Activated B cell treated with CpG ODN at 0.5 μM for 24 hours (primary cell): ENCODE measurements around the gene TSPAN9. TPM values are rescaled to one million over a fixed set of nuclear protein-coding genes. Genes with fewer than 3 reads are reported as not detected.

Experiments
- ATAC-seq: fragments of 200-7000 bp; cut with Tn5 transposase; one replicate; pipeline ENCODE4 v1.10.0; 2021; ENCODE audit warnings: low read depth, mild to moderate bottlenecking, moderate library complexity
- CTCF ChIA-PET: fragments of 350-600 bp; sonication (Branson Sonifier 250); formaldehyde crosslinking; loops from one replicate; lab custom pipeline; 2021; ENCODE audit warnings: antibody characterized with exemption; lab: Charles Lee
- POLR2A ChIA-PET: fragments of 350-600 bp; sonication (Branson Sonifier 250); formaldehyde crosslinking; loops from one replicate; lab custom pipeline; 2021; ENCODE audit warnings: antibody characterized with exemption; lab: Charles Lee
- DNase-seq: peaks from one replicate; pipeline ENCODE4 v3.0.0; 2022
- H3K27ac Mint-ChIP-seq: one replicate; pipeline ENCODE4 v1.8.0; 2020; ENCODE audit warnings: mixed read lengths
- H3K27me3 Mint-ChIP-seq: one replicate; pipeline ENCODE4 v1.8.0; 2021; ENCODE audit warnings: mixed read lengths
- H3K36me3 Mint-ChIP-seq: one replicate; pipeline ENCODE4 v1.8.0; 2021; ENCODE audit warnings: low read depth, mixed read lengths
- H3K4me1 Mint-ChIP-seq: one replicate; pipeline ENCODE4 v1.8.0; 2021; ENCODE audit warnings: mixed read lengths
- H3K4me3 Mint-ChIP-seq: one replicate; pipeline ENCODE4 v1.8.0; 2020; ENCODE audit warnings: mild to moderate bottlenecking, mixed read lengths
- H3K9me3 Mint-ChIP-seq: one replicate; pipeline ENCODE4 v1.8.0; 2020; ENCODE audit warnings: mixed read lengths
- intact Hi-C: fragments of 100-400 bp; cut with micrococcal nuclease; formaldehyde crosslinking; loops from one replicate; pipeline ENCODE4 v1.15.1; 2024
- total RNA-seq: library from RNA; stranded (reverse); gene quantifications from 2 replicates; pipeline ENCODE4 v1.2.3, GENCODE V29; 2022
- TF ChIP-seq, protein P1 (sequence below): fragments of 200-600 bp; IDR thresholded peaks from one replicate; pipeline ENCODE4 v1.8.0; 2022; ENCODE audit warnings: antibody characterized with exemption, mild to moderate bottlenecking

TSPAN9 gene
- total RNA-seq, 1 donor from 2014 or later = 0.20 TPM

DNA sequence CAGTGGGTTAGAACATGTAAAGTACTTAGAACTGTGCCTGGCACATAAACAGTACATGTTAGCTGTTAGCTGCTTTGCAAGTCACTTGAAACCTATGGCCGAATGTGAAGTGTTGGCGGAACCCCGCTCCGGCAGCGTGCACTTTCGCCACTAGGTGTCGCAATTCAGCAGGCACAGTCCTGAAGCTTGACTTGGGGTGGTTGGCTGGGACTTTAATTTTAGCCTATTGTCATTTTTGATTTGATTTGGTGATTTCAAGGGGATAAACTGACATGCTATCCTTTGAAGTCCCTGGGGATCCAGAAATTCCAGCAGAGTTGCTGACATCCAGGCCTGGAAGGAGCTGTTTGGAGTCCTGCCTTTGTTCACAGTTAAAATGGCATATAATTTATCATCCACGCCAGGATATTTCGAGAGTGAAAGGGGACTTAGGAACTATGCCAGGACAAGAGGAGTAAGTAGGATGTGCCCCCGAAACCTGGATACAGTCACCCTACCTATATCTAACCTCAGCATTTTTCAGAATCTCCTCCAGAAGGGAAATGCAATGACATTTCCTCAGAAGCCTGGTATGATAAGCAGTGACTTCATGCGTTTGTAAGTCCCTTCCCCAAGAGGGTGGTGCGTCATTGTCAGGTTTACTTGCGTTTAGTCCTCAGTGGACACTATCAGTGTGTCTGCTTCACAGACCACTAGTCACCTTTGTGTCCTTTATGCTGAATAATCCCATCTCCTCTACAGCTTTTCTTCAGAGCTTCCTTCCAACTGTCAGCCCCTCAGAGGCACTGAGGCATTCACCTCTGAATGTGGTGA, 3.5 kb upstream of the TSPAN9 start:
- H3K27me3 Mint-ChIP-seq = peaks cover 16% of the 10 kb centered on the region
- ChIA-PET POLR2A (no interaction called here), CTCF (interaction anchor here (0.8 to 2.2 kb wide), 12 partner anchors 9 to 207 kb away, joined by 3 to 23 read pairs (median 4); no protein-coding TSS in a partner anchor)
- H3K9me3 Mint-ChIP-seq = no peaks in the 10 kb centered on the region
- TF ChIP-seq, protein P1, sequence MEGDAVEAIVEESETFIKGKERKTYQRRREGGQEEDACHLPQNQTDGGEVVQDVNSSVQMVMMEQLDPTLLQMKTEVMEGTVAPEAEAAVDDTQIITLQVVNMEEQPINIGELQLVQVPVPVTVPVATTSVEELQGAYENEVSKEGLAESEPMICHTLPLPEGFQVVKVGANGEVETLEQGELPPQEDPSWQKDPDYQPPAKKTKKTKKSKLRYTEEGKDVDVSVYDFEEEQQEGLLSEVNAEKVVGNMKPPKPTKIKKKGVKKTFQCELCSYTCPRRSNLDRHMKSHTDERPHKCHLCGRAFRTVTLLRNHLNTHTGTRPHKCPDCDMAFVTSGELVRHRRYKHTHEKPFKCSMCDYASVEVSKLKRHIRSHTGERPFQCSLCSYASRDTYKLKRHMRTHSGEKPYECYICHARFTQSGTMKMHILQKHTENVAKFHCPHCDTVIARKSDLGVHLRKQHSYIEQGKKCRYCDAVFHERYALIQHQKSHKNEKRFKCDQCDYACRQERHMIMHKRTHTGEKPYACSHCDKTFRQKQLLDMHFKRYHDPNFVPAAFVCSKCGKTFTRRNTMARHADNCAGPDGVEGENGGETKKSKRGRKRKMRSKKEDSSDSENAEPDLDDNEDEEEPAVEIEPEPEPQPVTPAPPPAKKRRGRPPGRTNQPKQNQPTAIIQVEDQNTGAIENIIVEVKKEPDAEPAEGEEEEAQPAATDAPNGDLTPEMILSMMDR = peak; percentile 82
- ATAC-seq (peak; percentile 55), DNase-seq (peak; percentile 69)
- H3K36me3 Mint-ChIP-seq = no peaks in the 10 kb centered on the region
- no peak overlapping the region for H3K27ac Mint-ChIP-seq
- intact Hi-C loops = loop anchor here (1.0 to 10.0 kb wide), 5 partner anchors 31 to 681 kb away; partner anchors contain the start of gene CRACR2A
- peak overlapping the region; percentile 32 for H3K4me3 Mint-ChIP-seq
- H3K4me1 Mint-ChIP-seq = peaks cover 12% of the 10 kb centered on the region

DNA sequence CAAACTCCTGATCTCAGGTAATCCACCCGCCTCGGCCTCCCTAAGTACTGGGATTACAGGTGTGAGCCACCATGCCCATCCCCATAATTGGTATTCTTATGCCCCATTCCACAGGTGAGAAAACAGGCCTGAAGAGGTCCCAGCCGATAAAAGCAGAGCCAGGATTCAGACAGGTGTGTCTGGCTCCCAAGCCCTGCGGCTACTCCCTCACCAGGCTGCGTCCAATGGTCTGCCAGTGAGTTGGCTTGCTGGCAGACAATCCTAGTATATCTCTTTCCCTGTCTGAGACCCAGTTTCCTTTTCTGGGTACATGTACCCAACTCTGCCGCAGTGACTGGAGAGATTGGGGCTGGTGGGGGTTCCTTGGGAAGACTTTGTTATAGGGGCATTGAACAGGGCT, 1.9 kb upstream of the TSPAN9 start:
- TF ChIP-seq, protein P1 = no peak
- no peaks in the 10 kb centered on the region for H3K9me3 Mint-ChIP-seq
- peaks cover 12% of the 10 kb centered on the region for H3K4me1 Mint-ChIP-seq
- DNase-seq (no peak), ATAC-seq (no peak)
- intact Hi-C loops = loop anchor here (10.0 kb wide), 1 partner anchor 679 kb away; the partner anchor contains the start of gene CRACR2A
- ChIA-PET POLR2A (no interaction called here), CTCF (interaction anchor here (1.2 kb wide), 1 partner anchor 200 kb away, joined by 3 read pairs; no protein-coding TSS in a partner anchor)
- H3K27ac Mint-ChIP-seq = no peak overlapping the region
- H3K27me3 Mint-ChIP-seq = peaks cover 14% of the 10 kb centered on the region
- H3K4me3 Mint-ChIP-seq = peak overlapping the region; percentile 62
- no peaks in the 10 kb centered on the region for H3K36me3 Mint-ChIP-seq

DNA sequence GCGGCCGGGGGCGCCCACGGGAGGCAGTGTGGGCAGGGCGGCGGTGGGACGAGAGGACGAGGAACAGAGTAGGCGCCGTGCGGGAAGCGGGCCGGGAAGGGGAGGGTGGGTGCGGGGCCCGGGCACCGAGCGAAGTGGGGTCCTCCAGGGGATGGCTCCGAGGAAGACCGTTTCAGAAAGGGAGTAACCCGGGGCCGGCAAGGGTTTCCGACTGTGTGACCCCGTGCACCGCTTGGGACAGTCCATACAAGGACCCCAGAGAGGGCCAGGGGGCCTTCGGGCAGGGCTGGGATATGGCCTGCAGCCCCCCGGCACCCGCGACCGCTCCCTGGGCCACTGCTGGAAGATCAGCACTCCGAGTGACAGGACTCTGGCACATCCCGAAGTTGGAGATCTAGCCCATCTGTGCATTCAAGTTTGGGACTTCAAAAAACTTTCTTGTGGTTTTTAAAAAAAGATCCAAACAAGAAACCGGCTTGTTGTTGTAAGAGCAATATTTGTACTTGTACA, 448 bp downstream of the TSPAN9 start:
- Mint-ChIP-seq H3K27ac (no peak overlapping the region), H3K4me1 (peaks cover 12% of the 10 kb centered on the region), H3K9me3 (no peaks in the 10 kb centered on the region), H3K27me3 (peaks cover 14% of the 10 kb centered on the region), H3K36me3 (no peaks in the 10 kb centered on the region), H3K4me3 (peak overlapping the region; percentile 75)
- intact Hi-C loops = loop anchor here (2.0 to 10.0 kb wide), 2 partner anchors 677 to 1243 kb away; partner anchors contain the start of genes CRACR2A and TIGAR
- POLR2A ChIA-PET = no interaction called here
- DNase-seq (no peak), ATAC-seq (no peak)
- TF ChIP-seq, protein P1 = no peak
- CTCF ChIA-PET = no interaction called here

DNA sequence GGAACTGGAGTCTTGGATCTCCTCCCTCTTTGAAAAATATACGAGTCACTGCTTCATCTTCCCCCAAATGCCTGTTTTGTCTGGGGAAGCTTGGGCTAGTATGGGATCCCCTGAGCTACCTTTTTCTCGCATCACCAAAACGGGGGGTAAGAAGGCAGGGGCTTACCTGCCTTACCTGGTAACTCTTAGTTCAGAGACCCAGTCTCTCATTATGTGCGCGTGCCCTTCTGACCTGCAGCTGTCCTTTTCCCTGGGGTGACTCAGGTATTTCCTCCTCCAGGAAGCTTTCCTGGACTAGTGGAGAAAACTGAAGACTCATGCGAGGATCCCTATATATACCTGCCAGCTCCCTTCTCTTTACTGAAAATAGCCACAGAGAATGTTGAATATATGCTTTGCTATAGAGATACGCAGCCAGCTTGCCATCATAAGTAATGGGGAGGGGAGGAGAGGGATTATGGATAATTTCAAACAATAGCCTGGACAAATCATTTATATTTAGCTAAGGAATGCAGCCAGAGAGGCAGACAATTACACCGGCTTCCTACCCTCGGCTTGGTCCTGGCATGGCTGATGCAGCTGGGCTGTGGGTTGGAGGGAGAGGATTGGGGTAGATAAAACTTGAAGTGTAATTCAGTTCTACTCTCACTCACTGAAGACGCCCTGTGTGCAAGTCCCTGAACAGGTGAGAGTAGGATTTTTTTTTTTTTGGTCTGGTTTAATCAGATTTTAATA, 1.1 kb downstream of the TSPAN9 start:
- Mint-ChIP-seq H3K36me3 (no peaks in the 10 kb centered on the region), H3K27me3 (peaks cover 11% of the 10 kb centered on the region), H3K4me1 (peaks cover 12% of the 10 kb centered on the region), H3K27ac (no peak overlapping the region), H3K4me3 (peak overlapping the region; percentile 75), H3K9me3 (no peaks in the 10 kb centered on the region)
- DNase-seq (no peak), ATAC-seq (no peak)
- ChIA-PET POLR2A (no interaction called here), CTCF (no interaction called here)
- TF ChIP-seq, protein P1 = no peak
- intact Hi-C loops = loop anchor here (10.0 kb wide), 1 partner anchor 677 kb away; the partner anchor contains the start of gene CRACR2A
